AG08396 (cell line): ENCODE data around the gene C6orf136.
"Not testable (repeated sequence)": the region's sequence is repeated elsewhere in the genome, so short reads cannot be mapped to it uniquely, and the experiment has no call there.

Experiments used
- DNase-seq: peaks from one replicate; pipeline ENCODE4 v3.0.0; 2012; ENCODE audit warnings: low spot score, mixed read lengths

The C6orf136 gene

DNA sequence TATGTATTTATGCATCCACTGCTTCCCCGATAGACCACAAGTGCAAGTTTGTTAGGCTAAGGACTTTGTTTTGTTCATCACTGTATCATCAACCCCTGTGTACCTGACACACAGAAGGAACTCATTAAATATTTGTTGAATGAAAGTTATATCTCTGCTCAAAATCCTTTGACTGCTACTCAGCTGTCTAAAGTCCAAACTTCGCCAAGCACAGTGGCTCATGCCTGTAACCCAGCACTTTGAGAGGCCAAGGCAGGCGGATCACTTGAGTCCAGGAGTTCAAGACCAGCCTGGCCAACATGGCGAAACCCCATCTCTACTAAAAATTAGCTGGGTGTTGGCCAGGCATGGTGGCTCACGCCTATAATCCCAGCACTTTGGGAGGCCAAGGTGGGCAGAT lies 11.0 kb downstream of the C6orf136 start:
- not testable (repeated sequence) for DNase-seq

- no peak for DNase-seq
Measured at GRCh38 chr6:30664994-30665767, 18.2 kb downstream of the C6orf136 start.

DNA sequence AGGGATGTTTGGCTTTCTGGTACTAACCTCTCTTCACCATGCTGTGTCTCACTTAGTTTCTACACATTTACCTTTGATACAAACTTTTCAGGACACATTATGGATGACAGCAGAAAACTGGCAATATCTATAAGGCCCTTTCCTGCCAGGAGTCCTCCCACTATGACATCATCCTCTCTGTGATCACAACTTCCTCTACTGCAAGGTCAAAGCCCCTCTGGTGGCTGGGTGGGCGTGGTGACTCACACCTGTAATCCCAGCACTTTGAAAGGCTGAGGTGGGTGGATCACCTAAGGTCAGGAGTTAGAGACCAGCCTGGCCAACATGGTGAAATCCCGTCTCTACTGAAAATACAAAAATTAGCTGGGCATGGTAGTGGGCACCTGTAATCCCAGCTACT lies 19.4 kb downstream of the C6orf136 start:
- DNase-seq: not testable (repeated sequence)

DNA sequence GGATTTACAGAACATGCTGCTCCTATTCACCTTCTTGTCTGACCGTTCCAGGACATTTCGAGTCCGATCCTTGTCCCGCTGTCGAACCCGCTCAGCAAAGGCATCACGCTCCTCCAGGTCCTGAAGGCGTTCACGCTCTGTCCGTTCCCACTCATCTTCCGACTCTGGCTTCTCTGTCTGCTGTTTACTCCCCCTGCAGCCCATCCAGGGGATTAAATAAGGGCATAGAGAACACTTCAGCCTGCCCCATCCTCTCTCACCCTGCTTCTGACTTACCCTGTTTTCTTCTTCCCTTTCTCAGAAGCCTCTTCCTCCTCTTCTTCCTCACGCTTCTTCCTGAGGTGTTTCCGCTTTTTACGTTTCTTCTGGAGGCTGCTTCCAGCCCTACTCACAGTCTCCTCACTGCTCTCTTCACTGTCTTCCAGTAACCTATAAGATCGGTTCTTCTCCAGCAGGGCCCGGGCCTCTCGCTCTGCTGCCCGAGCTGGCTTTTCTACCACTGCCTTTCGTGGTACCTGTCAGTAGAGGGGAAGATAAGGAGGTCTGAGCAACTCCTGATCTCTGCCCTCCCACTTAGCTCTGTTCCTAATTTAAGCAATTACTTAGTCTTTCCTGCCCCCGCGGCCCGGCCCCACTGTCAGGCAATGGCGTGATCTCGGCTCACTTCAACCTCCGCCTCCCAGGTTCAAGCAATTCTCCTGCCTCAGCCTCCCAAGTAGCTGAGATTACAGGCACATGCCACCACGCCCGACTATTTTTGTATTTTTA lies 24.0 kb downstream of the C6orf136 start:
- no peak for DNase-seq

DNA sequence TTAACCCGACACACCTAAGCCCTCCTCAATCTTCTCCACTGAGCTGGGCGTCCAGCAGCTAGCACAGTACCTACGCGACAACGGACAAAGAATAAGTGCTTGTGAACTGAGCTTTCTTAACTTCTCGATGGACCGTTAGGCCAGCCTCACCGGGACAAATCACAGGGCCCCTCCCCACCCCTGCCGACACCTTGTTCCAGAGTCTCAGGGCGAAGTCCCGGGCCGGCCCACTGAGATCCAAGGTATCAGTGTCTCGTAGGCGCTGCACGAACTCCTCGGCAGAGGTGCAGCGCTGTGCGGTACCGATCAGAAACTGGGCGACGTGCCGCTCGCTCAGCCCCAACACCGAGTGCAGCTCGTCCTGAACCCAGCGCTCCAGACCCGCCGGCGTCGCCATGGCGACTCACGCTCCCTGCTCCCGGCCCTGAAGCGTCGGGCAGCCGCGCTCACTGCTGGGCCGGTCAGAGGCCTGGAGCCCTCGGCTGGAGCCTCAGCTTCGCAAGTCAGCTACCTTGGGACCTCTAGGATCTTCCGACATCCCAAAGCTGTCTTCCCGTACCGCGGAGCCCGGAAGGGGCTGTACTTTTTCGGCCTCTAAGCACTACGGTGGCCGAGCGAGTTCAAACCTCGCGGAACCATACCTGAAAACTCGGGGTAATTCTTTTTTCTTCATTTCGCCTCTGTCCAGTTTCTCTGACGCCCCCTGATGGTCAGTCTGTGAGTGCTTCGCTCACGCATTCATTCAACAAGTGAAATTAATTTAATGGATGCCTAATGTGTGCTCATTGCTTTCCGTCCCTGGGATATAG lies 25.7 kb downstream of the C6orf136 start, which contains the start of gene DHX16:
TSS of gene DHX16 (minus strand) at position 562 of the 809 bp plus-strand sequence. CDS start at position 397, 165 bp downstream.
- DNase-seq: peak; percentile 94

DNA sequence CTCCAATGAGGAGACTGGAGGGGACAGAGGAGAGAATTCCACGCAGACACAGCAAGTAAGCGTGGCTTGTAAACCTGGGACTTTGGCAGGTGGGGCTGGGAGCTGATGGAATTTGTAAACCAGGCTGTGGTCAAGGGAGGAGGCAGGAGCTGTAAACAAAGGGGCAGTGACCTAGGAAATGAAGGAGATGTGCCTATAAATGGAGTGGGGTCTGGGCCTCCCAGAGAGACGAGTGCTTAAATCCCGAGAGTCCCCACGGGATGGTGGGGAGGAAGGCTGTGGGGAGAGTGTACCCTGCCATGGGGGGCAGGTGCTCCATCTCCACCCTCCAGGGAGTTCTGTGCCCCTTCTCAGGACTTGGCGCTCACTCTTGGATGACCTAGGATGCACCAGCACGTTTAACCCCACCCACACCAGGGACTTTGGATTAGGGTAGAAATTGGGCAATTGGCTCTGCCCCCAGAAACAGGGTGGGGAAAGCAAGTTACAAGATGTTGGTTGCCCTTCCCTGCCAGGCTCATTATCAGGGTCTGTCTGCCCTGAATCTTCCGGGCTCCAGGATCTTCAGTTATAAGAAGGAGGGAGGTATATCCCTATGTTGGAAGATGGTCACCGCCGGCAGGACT lies 29.8 kb downstream of the C6orf136 start:
- DNase-seq: no peak

DNA sequence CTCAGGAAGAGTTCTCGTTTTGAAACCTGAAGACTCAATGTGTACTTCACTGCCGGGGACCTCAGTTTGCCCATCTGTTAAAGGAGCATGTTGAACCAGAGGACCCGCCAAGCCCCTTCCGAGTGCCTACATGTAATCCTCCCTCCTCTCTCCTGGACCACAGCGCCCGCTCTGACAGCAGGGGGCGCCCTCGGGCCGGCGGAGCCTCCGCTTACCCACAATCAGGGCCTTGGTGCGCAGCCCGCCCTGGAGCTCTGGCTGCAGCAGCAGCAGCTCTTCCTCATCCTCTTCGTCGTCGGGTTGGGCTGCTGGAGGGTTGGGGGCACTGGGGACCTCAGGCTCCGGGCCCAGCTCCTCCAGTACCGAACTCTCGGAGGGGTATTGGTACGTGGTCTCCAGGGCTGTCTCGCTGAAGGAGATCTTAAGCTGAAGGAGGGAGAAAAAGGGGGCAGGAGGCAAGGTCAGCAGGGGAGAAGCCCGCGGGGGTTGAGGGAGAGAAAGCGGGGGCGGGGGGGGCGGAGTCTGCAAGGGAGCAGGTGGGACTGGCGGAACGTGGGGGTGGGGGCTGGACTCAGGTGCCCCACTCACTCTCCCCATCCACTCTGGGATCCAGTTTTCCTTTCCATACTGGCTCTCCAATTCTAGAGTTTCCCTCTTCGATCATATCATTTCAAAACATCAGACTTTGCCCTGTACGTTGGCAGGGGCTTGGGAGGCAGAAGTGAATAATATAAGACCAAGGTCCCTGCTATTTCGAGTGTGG lies 32.2 kb downstream of the C6orf136 start:
- peak; percentile 77 for DNase-seq

DNA sequence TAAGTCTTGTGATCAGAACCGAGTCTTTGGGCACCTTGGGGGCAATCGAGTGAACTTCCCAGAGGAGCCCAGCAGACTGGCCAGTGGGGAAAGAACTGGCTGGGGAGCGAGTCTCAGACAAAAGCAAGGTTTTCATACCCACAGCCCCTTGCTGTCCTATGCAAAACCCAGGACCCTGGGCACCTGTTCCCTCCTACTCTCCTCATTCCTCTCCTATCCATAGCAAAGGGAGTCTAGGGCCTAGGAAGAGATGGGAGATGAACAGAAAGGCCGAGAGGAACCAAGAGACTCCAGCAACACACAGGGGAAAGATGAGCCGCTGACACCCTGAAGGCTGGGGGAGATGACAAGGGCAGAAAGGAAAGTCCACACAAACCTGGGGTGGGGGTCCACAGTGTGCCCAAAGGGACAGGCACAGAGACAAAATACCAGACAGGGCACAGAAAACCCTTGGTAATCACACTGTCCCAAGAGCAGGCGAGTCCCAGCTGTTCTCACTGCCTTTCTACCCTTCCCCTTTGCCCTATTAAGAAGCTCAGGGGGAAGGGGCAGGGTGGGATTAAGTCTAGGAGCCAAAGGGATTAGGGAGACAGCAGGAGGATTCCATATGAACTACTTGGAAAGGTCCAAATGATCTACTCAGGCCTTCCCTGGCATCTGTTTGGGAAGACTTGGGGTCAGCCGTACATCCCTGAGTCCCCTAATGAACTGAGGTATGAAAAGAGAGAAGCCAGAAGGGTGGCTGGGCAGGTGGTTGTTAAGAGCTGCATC lies 33.0 kb downstream of the C6orf136 start:
- no peak for DNase-seq

- DNase-seq: no peak
Measured at GRCh38 chr6:30681766-30682142, 34.8 kb downstream of the C6orf136 start.

GRCh38 chr6:30682143-30683117 lies 35.5 kb downstream of the C6orf136 start:
- peak; percentile 90 for DNase-seq

- no peak for DNase-seq
Measured at GRCh38 chr6:30683183-30683979, 36.4 kb downstream of the C6orf136 start.

GRCh38 chr6:30683980-30684338 lies 37.0 kb downstream of the C6orf136 start:
- DNase-seq: no peak

DNA sequence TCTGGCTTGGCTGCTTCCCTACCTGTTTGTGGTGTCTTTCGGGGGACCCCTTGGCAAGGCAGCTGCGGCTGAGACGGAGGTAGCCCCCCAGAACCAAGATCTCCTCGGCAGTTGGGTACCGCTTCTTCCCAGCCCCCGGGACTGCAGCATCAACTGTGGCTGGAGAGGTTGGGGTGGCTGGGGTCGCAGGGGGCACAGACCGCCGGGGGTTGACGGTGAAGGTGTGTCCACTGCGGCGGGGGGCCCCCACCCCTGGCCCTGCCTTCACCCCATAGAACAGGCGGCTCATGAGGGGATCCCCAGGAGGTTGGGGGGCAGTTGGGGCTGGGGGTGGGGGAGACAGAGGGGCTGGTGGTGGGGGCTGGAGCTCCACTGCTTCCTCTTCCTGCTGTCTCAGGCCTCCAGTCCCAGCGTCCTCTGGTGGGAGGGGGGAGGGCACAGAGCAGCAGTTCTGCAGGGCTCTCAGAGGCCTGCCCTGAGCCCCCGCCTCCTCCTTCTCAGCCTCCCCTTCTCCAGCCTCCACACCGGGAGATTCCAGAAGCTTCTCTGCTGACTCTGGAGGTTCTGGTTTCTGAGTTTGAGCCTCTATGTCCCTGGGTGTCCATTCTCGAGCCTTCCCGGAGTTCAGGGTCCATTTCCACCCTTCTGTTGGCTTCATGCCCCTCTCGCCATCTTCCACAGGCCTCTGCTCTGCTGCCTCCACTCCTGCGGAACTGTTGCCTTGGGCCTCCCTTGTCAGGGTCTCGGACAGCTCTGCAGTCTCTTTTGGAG lies 37.6 kb downstream of the C6orf136 start:
- DNase-seq: peak; percentile 2

- DNase-seq: peak; percentile 18
Measured at GRCh38 chr6:30685157-30686008, 38.5 kb downstream of the C6orf136 start.

GRCh38 chr6:30686009-30686907 lies 39.3 kb downstream of the C6orf136 start, which contains the start of gene PPP1R18:
Gene PPP1R18 (minus strand): TSS chr6:30686645. CDS start chr6:30686018, 627 bp downstream.
- peak; percentile 75 for DNase-seq
